Adrenal gland (tissue), 5 donors: ENCODE measurements around the gene C10orf120.

ENCODE experiments used
- CTCF ChIP-seq, 6 experiments: fragments of 450-650 bp in 4 of 6; fragments of 200-600 bp in 2 of 6; sonication (generic) in 1 of 6; IDR thresholded peaks; 1 replicate in 5 of 6; 2 replicates in 1 of 6; pipeline versions ENCODE4 v1.5.1 to v1.8.0; 2016 to 2021; ENCODE audit warnings: antibody characterized with exemption in 6 of 6, mild to moderate bottlenecking in 2 of 6, moderate library complexity in 1 of 6
- POLR2A ChIP-seq, 2 donors: fragments of 450-650 bp; IDR thresholded peaks; one replicate each; pipeline ENCODE4 v1.6.1; 2017; ENCODE audit warnings: antibody characterized with exemption in 2 of 2, mild to moderate bottlenecking in 2 of 2, moderate library complexity in 1 of 2
- donor health status: DM: no; HTN: no; CAD: no.

DNA sequence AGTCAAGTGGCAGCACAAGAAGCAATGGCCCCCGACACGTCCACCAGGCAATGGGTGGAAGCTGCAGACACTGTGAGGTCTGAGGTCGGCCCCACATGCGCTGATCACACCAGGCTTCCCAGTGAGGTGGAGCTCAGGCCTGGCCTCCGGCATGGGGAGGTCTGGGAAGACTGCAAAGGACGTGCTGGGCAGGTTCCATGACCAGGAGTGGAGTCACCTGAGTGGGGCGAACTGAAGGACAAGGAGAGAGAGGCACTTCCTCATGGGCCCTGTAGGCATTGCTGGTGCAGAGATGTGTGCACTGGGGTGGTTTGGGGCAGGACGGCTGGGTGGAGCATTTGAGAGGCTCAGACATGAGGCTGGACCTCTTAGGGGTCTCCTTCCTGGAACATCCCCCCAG lies 35.1 kb downstream of the C10orf120 start:
- TF ChIP-seq POLR2A (IDR thresholded peaks at IDR 0.05) (no peak), CTCF (IDR thresholded peaks at IDR 0.05) (no peak)
